ENCODE data around the gene MCMBP.
"Not testable (repeated sequence)": the region's sequence is repeated elsewhere in the genome, so short reads cannot be mapped to it uniquely, and the experiment has no call there.

The MCMBP gene, protein sequence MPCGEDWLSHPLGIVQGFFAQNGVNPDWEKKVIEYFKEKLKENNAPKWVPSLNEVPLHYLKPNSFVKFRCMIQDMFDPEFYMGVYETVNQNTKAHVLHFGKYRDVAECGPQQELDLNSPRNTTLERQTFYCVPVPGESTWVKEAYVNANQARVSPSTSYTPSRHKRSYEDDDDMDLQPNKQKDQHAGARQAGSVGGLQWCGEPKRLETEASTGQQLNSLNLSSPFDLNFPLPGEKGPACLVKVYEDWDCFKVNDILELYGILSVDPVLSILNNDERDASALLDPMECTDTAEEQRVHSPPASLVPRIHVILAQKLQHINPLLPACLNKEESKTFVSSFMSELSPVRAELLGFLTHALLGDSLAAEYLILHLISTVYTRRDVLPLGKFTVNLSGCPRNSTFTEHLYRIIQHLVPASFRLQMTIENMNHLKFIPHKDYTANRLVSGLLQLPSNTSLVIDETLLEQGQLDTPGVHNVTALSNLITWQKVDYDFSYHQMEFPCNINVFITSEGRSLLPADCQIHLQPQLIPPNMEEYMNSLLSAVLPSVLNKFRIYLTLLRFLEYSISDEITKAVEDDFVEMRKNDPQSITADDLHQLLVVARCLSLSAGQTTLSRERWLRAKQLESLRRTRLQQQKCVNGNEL

DNA sequence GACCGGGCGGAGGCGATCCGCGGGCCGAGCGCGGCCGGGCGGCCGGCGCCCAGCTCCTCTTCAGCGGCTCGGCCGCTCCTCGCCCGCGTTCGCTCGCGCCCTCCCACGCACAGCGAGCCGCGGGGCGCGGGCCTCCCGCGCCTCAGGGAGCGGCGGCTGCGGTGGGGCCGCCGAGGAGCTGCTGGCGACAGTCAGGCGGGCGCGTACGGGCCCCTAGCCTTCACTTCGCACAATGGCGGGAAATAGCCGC is at the start of gene MCMBP:
TSS of gene MCMBP (minus strand) at position 234 of the 250 bp plus-strand sequence. CDS start 259 bp downstream, outside the sequence.
- no peak for TF ChIP-seq JUND (IDR thresholded peaks at IDR 0.05; ENCODE audit: low read depth)
- in situ Hi-C loops (cut with HindIII; ENCODE audit: low pct_unique_long_range_greater_than_20kb, low sequenced_read_pairs): no loop called here
- DNase-seq (ENCODE audit: low read depth in 1 of 2, low spot score in 1 of 2): no peak

DNA sequence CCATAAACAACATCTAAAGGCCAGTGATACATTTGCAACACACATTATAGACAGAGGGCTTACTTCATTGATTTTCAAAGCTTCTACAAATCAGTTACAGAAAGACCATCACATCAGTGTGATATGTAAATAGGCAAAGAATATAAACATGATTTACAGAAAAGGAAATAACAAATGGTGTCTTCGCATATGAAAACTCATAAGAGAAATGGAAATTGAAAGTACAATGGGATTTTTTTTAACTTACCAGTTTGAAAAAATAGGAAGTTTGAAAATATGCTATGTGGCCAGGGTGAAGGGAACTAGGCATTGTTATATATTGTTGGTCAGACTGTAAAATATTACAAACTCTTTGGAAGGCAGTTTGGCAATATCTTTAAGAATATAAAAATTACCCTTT is 47.2 kb upstream of the MCMBP start:
- no peak for TF ChIP-seq JUND (IDR thresholded peaks at IDR 0.05; ENCODE audit: low read depth)
- DNase-seq (ENCODE audit: low read depth in 1 of 2, low spot score in 1 of 2): no peak
- in situ Hi-C loops (cut with HindIII; ENCODE audit: low pct_unique_long_range_greater_than_20kb, low sequenced_read_pairs): no loop called here

DNA sequence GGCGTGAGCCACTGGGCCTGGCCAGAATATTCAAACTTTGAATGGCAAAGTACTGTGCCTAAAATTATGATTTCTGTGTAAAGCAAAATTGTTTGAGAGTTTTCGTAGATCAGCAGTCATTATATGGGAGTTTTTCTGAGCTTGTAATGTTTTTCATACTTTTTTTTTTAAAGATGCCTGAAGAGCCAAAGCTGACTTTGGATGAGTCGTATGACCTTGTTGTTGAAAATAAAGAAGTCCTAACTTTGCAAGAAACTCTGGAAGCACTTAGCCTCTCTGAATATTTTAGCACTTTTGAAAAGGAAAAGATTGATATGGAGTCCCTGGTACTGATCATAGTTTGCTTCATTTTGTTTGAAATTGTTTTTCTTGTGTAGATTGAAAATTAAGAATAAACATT is 46.6 kb upstream of the MCMBP start:
- in situ Hi-C loops (cut with HindIII; ENCODE audit: low pct_unique_long_range_greater_than_20kb, low sequenced_read_pairs): no loop called here
- DNase-seq (ENCODE audit: low read depth in 1 of 2, low spot score in 1 of 2): no peak
- TF ChIP-seq JUND (IDR thresholded peaks at IDR 0.05; ENCODE audit: low read depth): no peak

DNA sequence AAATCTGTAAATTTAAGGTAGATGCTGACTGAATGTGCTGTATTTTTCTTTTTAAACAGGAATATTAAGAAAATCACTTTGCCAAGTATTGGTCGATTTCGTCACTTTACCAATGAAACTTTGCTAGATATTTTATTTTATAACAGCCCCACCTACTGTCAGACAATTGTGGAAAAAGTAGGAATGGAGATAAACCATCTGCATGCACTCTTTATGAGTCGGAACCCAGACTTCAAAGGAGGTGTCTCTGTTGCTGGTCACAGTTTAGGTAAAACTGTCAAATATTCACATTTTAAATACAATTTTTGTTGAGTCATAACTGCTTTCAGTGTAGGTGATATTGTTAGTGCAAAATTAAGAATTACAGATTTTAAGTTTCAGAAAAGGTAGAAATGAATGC is 45.1 kb upstream of the MCMBP start:
- in situ Hi-C loops (cut with HindIII; ENCODE audit: low pct_unique_long_range_greater_than_20kb, low sequenced_read_pairs): no loop called here
- DNase-seq (ENCODE audit: low read depth in 1 of 2, low spot score in 1 of 2): peak in 1 of 2 experiments; percentile 7
- no peak for TF ChIP-seq JUND (IDR thresholded peaks at IDR 0.05; ENCODE audit: low read depth)

DNA sequence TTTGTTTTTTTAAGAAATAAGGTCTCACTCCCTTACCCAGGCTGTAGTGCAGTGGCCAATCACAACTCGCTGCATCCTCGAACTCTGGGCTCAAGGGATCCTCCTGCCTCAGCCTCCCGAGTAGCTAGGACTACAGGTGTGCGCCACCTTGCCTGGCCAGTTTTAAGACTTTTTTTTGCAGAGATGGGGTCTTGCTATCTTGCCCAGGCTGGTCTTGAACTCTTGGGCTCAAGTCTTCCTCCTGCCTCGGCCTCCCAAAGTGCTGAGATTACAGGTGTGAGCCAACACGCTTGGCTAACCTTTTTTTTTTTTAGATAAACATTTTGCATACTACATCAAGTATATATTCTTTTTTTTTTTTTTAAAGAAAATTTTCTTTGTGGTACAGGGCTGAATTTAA is 38.0 kb upstream of the MCMBP start:
- in situ Hi-C loops (cut with HindIII; ENCODE audit: low pct_unique_long_range_greater_than_20kb, low sequenced_read_pairs): no loop called here
- no peak for DNase-seq (ENCODE audit: low read depth in 1 of 2, low spot score in 1 of 2)
- TF ChIP-seq JUND (IDR thresholded peaks at IDR 0.05; ENCODE audit: low read depth): no peak

DNA sequence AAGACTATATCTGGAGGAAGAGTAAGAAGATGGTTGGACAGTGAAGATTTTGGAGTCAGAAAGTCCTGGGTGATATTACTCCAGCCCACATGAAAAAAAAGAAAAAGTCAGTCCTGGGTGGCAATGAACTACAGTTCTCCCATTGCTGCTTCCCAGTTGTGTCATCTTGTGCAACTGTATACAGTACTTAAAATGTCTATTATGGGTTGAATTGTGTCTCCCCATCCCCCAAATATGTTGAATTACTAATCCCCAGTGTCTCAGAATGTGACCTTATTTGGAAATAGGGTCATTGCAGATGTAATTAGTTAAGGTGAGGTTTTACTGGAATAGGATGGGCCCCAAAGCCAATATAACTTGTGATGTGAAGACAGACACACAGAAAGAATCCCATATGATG is 35.5 kb upstream of the MCMBP start:
- no peak for DNase-seq (ENCODE audit: low read depth in 1 of 2, low spot score in 1 of 2)
- no peak for TF ChIP-seq JUND (IDR thresholded peaks at IDR 0.05; ENCODE audit: low read depth)
- in situ Hi-C loops (cut with HindIII; ENCODE audit: low pct_unique_long_range_greater_than_20kb, low sequenced_read_pairs): no loop called here

DNA sequence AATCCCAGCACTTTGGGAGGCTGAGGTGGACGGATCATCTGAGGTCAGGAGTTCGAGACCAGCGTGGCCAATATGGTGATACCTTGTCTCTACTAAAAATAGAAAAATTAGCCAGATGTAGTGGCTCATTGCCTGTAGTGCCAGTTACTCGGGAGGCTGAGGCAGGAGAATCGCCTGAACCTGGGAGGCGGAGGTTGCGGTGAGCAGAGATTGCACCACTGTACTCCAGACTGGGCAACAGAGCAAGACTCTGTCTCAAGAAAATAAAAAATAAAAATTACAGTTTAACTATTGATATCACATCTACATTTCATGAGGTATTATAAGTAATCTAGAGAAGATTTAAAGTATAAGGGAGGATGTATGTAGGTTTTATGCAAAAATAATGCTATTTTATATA is 35.1 kb upstream of the MCMBP start:
- DNase-seq (ENCODE audit: low read depth in 1 of 2, low spot score in 1 of 2); in situ Hi-C loops (cut with HindIII; ENCODE audit: low pct_unique_long_range_greater_than_20kb, low sequenced_read_pairs): not testable (repeated sequence)

DNA sequence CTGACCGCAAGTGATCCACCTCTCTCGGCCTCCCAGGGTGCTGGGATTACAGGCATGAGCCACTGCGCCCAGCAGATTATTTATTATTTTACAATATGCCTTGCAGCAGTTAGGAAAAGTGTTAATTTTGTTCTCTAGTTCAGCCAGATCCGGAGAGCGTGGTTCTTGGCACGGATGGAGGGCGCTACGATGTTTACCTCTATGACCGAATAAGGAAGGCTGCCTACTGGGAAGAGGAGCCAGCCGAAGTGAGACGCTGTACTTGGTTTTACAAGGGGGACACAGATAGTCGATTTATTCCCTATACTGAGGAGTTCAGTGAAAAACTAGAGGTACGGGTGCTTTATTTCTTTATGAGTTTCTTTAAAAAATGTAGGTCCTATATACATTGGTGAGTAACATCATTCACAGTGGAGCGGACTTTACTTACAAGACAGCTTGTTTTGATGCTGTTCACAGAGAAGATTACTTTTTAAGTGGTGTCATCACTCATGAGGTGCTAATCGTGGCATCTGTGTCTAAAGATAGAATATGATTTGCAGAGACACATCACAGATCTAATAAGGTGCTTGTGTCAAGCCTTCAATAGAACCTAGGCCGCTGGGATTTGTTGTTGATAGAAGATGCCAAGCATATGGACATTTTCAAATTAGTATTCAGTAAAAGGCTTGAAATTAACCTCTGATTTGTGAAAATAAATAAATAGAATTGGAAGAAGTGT is 31.5 kb upstream of the MCMBP start:
- in situ Hi-C loops (cut with HindIII; ENCODE audit: low pct_unique_long_range_greater_than_20kb, low sequenced_read_pairs): no loop called here
- no peak for DNase-seq (ENCODE audit: low read depth in 1 of 2, low spot score in 1 of 2)
- TF ChIP-seq JUND (IDR thresholded peaks at IDR 0.05; ENCODE audit: low read depth): no peak

DNA sequence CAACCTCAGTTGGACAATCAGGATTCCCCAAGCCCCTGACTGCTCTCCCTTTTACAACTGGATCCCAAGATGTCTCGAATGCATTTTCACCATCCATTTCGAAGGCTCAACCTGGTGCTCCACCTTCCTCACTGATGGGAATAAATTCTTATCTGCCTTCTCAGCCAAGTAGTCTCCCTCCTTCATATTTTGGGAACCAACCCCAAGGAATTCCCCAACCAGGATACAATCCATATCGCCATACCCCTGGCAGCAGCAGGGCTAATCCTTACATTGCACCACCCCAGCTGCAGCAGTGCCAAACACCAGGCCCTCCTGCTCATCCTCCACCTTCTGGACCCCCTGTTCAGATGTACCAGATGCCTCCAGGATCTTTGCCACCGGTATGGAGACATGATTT is 25.9 kb upstream of the MCMBP start:
- no peak for DNase-seq (ENCODE audit: low read depth in 1 of 2, low spot score in 1 of 2)
- TF ChIP-seq JUND (IDR thresholded peaks at IDR 0.05; ENCODE audit: low read depth): no peak
- in situ Hi-C loops (cut with HindIII; ENCODE audit: low pct_unique_long_range_greater_than_20kb, low sequenced_read_pairs): no loop called here

DNA sequence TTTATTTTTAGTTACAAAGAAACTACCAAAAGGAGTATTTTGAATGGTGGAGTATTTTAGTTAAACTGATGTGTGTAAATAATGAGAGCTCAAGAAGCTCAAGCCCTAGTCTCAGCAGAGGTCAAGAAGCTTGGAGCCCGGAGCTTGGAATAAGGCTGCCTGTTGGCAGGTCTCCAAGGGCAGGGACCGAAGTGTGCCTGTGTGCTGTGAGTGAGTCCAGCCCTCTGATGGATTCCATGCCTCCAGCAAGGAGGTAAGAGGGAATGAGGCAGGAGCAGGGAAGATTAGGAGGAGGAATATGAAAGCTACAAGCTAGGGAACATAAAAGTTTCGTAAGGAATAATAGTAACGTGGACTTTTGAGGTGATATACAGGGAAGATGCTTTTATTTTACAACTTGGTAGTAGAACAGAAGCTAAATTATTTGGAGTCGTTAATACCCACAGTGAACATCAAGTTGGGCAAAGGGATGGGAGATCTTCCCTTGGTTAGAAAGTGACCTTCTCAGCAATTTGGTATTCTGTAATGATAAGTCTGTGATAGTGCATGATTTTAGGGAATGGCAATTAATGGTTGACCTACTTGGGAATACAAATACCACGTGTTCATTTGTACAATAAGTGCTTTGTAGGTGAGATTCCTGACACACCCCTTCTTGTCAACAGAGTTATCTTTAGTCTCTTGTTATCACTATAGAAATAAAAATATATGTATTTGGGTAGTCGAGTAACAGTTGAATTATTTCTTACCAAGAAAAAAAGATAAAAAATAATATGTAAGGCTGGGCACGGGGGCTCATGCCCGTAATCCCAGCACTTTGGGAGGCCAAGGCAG is 24.5 kb upstream of the MCMBP start:
- DNase-seq (ENCODE audit: low read depth in 1 of 2, low spot score in 1 of 2): peak in 1 of 2 experiments; percentile 39
- in situ Hi-C loops (cut with HindIII; ENCODE audit: low pct_unique_long_range_greater_than_20kb, low sequenced_read_pairs): no loop called here
- TF ChIP-seq JUND (IDR thresholded peaks at IDR 0.05; ENCODE audit: low read depth): no peak

DNA sequence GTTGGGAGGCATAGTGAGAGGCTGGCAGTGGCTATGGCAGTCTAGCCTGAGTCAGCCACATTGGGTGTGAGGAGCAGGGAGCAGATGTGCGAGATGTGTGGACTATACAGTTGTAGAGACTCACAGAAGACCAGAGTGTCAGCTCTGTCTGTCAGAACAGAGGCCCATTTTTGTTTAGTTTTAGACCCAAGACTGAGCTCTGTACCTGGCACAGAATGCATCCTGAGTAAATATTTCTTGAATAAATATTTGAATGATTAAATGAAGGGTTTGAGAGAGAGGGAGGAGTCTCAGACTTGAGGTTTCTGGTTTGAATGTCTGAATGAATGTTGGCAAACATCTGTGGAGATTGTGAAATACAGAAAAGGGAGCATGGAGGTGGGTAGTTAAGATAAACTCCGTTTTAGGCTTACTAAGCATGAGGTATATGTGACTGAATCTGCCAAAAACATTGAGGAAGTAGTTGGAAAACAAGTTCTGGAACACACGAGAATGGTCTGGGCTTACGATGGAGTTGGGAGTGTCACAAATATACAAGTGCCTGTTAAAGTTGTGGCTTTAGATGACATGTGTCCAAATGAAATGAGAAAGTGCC is 23.5 kb upstream of the MCMBP start:
- in situ Hi-C loops (cut with HindIII; ENCODE audit: low pct_unique_long_range_greater_than_20kb, low sequenced_read_pairs): no loop called here
- no peak for TF ChIP-seq JUND (IDR thresholded peaks at IDR 0.05; ENCODE audit: low read depth)
- DNase-seq (ENCODE audit: low read depth in 1 of 2, low spot score in 1 of 2): peak in 1 of 2 experiments; percentile 26

DNA sequence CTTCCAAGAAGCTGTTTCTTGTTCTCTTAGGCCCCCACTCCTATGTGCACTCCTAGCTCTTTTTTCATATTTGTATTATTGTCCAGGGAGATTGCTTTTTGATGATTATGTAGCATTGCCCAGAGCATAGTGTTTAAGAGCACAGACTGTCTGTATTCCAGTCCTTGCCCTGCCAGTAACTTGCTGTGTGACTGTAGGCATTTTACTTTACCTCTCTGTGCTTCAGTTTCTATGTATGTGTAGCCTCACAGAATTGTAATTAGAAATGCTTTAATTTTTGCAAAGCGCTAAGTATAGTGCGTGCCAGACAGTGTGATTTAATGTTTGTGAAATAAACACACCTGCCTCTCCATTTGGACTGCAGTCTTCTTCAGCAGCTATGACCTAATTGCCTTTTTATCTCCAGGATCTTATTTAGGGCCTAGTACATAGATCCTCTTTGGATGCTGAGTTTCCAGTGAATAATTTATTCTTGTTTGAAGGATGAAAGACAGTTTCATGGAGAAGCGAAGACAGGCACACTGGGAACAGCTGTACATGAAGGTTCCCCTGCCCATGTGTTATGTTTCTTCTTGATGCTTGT is 21.3 kb upstream of the MCMBP start:
- in situ Hi-C loops (cut with HindIII; ENCODE audit: low pct_unique_long_range_greater_than_20kb, low sequenced_read_pairs): no loop called here
- no peak for DNase-seq (ENCODE audit: low read depth in 1 of 2, low spot score in 1 of 2)
- TF ChIP-seq JUND (IDR thresholded peaks at IDR 0.05; ENCODE audit: low read depth): no peak
